CD4-positive, CD25-positive, alpha-beta regulatory T cell (primary cell): ENCODE measurements around the gene SLC35F3. TPM values are rescaled to one million over a fixed set of nuclear protein-coding genes. Genes with fewer than 3 reads are reported as not detected.
A peak's percentile ranks its signal among the peaks of the same experiment; 100 is the strongest.

Source experiments
- ATAC-seq, 2 donors: fragments of 150-1000 bp; cut with Tn5 transposase; one replicate each; pipeline ENCODE4 v1.10.0; 2021; ENCODE audit warnings: low read depth in 2 of 2, moderate number of reproducible peaks in 2 of 2, moderate library complexity in 1 of 2
- DNase-seq, 3 donors: peaks; one replicate each; pipeline versions ENCODE4 v3.0.0 to v3.0.0-alpha.2; 2012 to 2022; ENCODE audit warnings: mixed read lengths in 1 of 3
- H3K27ac ChIP-seq: one replicate; pipeline ENCODE4 v1.7.0; 2013; ENCODE audit warnings: mild to moderate bottlenecking, low read length; ENCODE audit not compliant: insufficient read depth, poor library complexity, severe bottlenecking
- H3K27me3 ChIP-seq: one replicate; pipeline ENCODE4 v1.7.0; 2013; ENCODE audit warnings: low read length; ENCODE audit not compliant: control insufficient read depth, insufficient read depth
- H3K36me3 ChIP-seq: one replicate; pipeline ENCODE4 v1.7.0; 2013; ENCODE audit warnings: mild to moderate bottlenecking, low read length, moderate library complexity; ENCODE audit not compliant: control insufficient read depth, insufficient read depth
- H3K4me1 ChIP-seq: 2 replicates; pipeline ENCODE4 v1.7.0; 2013; ENCODE audit warnings: mild to moderate bottlenecking, low read length; ENCODE audit not compliant: insufficient read depth, control insufficient read depth, poor library complexity, severe bottlenecking
- H3K4me3 ChIP-seq: one replicate; pipeline ENCODE4 v1.7.0; 2013; ENCODE audit warnings: low read depth, mild to moderate bottlenecking, low read length, moderate library complexity
- H3K9me3 ChIP-seq, 2 experiments: 1 replicate in 1 of 2; 2 replicates in 1 of 2; pipeline ENCODE4 v1.7.0; 2013; ENCODE audit warnings: low read length in 2 of 2, mild to moderate bottlenecking in 1 of 2, moderate library complexity in 1 of 2; ENCODE audit not compliant: control insufficient read depth in 2 of 2
- H3K27ac Mint-ChIP-seq, 3 donors: one replicate each; pipeline ENCODE4 v1.8.0; 2020 to 2022; ENCODE audit warnings: mild to moderate bottlenecking in 3 of 3, mixed read lengths in 3 of 3, moderate library complexity in 2 of 3
- H3K27me3 Mint-ChIP-seq: one replicate; pipeline ENCODE4 v1.8.0; 2022; ENCODE audit warnings: mild to moderate bottlenecking, mixed read lengths
- H3K36me3 Mint-ChIP-seq: one replicate; pipeline ENCODE4 v1.8.0; 2020; ENCODE audit warnings: mixed read lengths
- H3K4me1 Mint-ChIP-seq, 4 donors: one replicate each; pipeline ENCODE4 v1.8.0; 2020 to 2022; ENCODE audit warnings: mixed read lengths in 4 of 4, mild to moderate bottlenecking in 1 of 4
- H3K4me3 Mint-ChIP-seq, 4 donors: one replicate each; pipeline ENCODE4 v1.8.0; 2020 to 2022; ENCODE audit warnings: mild to moderate bottlenecking in 4 of 4, mixed read lengths in 4 of 4, moderate library complexity in 3 of 4
- H3K9me3 Mint-ChIP-seq, 7 donors: one replicate each; pipeline ENCODE4 v1.8.0; 2020 to 2022; ENCODE audit warnings: mixed read lengths in 7 of 7, mild to moderate bottlenecking in 3 of 7, moderate library complexity in 2 of 7
- polyA plus RNA-seq, 4 donors: library from polyadenylated mRNA; unstranded; fragments of 300-500 nt; fragmentation: Illumina TruSeq; gene quantifications; one replicate each; pipeline ENCODE4 v1.2.3, GENCODE V29; 2021
- total RNA-seq: library from RNA; stranded (reverse); gene quantifications from one replicate; pipeline ENCODE4 v1.2.3, GENCODE V29; 2022

SLC35F3 gene
- total and polyA plus RNA-seq, 5 donors from 2014 or later, result 0.35 to 1.4 (median 1.3) TPM

GRCh38 chr1:234262754-234263105, 358.3 kb downstream of the SLC35F3 start:
- Mint-ChIP-seq H3K27ac (peak overlapping the region in 1 of 3 donors; percentile 21), H3K36me3 (no peaks in the 10 kb centered on the region), H3K4me3 (no peak overlapping the region), H3K9me3 (peaks cover 0 to 5% (median 0%) of the 10 kb centered on the region in 7 donors), H3K4me1 (peaks cover 8 to 18% (median 11%) of the 10 kb centered on the region in 4 donors), H3K27me3 (no peaks in the 10 kb centered on the region)
- no peak for DNase-seq
- Histone ChIP-seq H3K36me3 (no peaks in the 10 kb centered on the region), H3K4me1 (no peaks in the 10 kb centered on the region), H3K4me3 (no peak overlapping the region), H3K27ac (no peak overlapping the region), H3K27me3 (no peaks in the 10 kb centered on the region), H3K9me3 (no peaks in the 10 kb centered on the region)
- no peak for ATAC-seq

- Histone ChIP-seq H3K9me3 (no peaks in the 10 kb centered on the region), H3K4me1 (no peaks in the 10 kb centered on the region), H3K4me3 (no peak overlapping the region), H3K27me3 (no peaks in the 10 kb centered on the region), H3K36me3 (no peaks in the 10 kb centered on the region), H3K27ac (no peak overlapping the region)
- Mint-ChIP-seq H3K4me3 (peak overlapping the region in 1 of 4 donors; percentile 15), H3K27ac (no peak overlapping the region), H3K4me1 (peaks cover 8 to 17% (median 11%) of the 10 kb centered on the region in 4 donors), H3K36me3 (no peaks in the 10 kb centered on the region), H3K9me3 (peaks cover 0 to 2% (median 0%) of the 10 kb centered on the region in 7 donors), H3K27me3 (no peaks in the 10 kb centered on the region)
- DNase-seq (no peak), ATAC-seq (no peak)
Measured at GRCh38 chr1:234264832-234265231, 360.4 kb downstream of the SLC35F3 start.

- DNase-seq, result no peak
- H3K4me1 Mint-ChIP-seq, result peaks cover 7 to 19% (median 8%) of the 10 kb centered on the region in 4 donors
- H3K9me3 Mint-ChIP-seq, result peaks cover 0 to 2% (median 0%) of the 10 kb centered on the region in 7 donors
- Histone ChIP-seq H3K4me3 (no peak overlapping the region), H3K36me3 (no peaks in the 10 kb centered on the region), H3K27ac (no peak overlapping the region), H3K4me1 (no peaks in the 10 kb centered on the region), H3K27me3 (no peaks in the 10 kb centered on the region), H3K9me3 (no peaks in the 10 kb centered on the region)
- H3K36me3 Mint-ChIP-seq, result no peaks in the 10 kb centered on the region
- H3K27ac Mint-ChIP-seq, result no peak overlapping the region
- H3K4me3 Mint-ChIP-seq, result no peak overlapping the region
- no peak for ATAC-seq
- no peaks in the 10 kb centered on the region for H3K27me3 Mint-ChIP-seq
Measured at GRCh38 chr1:234265321-234265720, 360.8 kb downstream of the SLC35F3 start.

- H3K4me1 Mint-ChIP-seq, result peaks cover 4 to 19% (median 6%) of the 10 kb centered on the region in 4 donors
- H3K27me3 Mint-ChIP-seq, result no peaks in the 10 kb centered on the region
Measured at GRCh38 chr1:234265861-234266260, 361.4 kb downstream of the SLC35F3 start.

GRCh38 chr1:234270093-234270492, 365.6 kb downstream of the SLC35F3 start:
- Histone ChIP-seq H3K9me3 (no peaks in the 10 kb centered on the region), H3K36me3 (no peaks in the 10 kb centered on the region), H3K27ac (no peak overlapping the region), H3K4me3 (no peak overlapping the region), H3K4me1 (no peaks in the 10 kb centered on the region), H3K27me3 (no peaks in the 10 kb centered on the region)
- no peaks in the 10 kb centered on the region for H3K36me3 Mint-ChIP-seq
- ATAC-seq, result no peak
- H3K27ac Mint-ChIP-seq, result peak overlapping the region in 1 of 3 donors; percentile 24
- H3K4me3 Mint-ChIP-seq, result no peak overlapping the region
- peaks cover 0 to 2% (median 0%) of the 10 kb centered on the region in 7 donors for H3K9me3 Mint-ChIP-seq
- DNase-seq, result no peak
- H3K4me1 Mint-ChIP-seq, result peaks cover 7 to 25% (median 20%) of the 10 kb centered on the region in 4 donors
- no peaks in the 10 kb centered on the region for H3K27me3 Mint-ChIP-seq

More at GRCh38 chr1:234265861-234266260, 361.4 kb downstream of the SLC35F3 start:
- Mint-ChIP-seq H3K9me3 (peaks cover 0 to 2% (median 0%) of the 10 kb centered on the region in 7 donors), H3K36me3 (no peaks in the 10 kb centered on the region), H3K4me3 (no peak overlapping the region), H3K27ac (no peak overlapping the region)
- Histone ChIP-seq H3K27me3 (no peaks in the 10 kb centered on the region), H3K4me3 (no peak overlapping the region), H3K27ac (no peak overlapping the region), H3K36me3 (no peaks in the 10 kb centered on the region), H3K9me3 (no peaks in the 10 kb centered on the region), H3K4me1 (no peaks in the 10 kb centered on the region)
- no peak for DNase-seq
- no peak for ATAC-seq

- H3K9me3 Mint-ChIP-seq, result peaks cover 0 to 2% (median 0%) of the 10 kb centered on the region in 7 donors
- no peak overlapping the region for H3K27ac ChIP-seq
- H3K4me1 Mint-ChIP-seq, result peaks cover 7 to 25% (median 20%) of the 10 kb centered on the region in 4 donors
- no peaks in the 10 kb centered on the region for H3K36me3 ChIP-seq
- no peaks in the 10 kb centered on the region for H3K27me3 ChIP-seq
- no peaks in the 10 kb centered on the region for H3K27me3 Mint-ChIP-seq
- no peaks in the 10 kb centered on the region for H3K36me3 Mint-ChIP-seq
- ATAC-seq (no peak), DNase-seq (no peak)
- H3K4me3 Mint-ChIP-seq, result peak overlapping the region; percentile 13 to 67 (median 39)
- H3K9me3 ChIP-seq, result no peaks in the 10 kb centered on the region
- H3K4me1 ChIP-seq, result no peaks in the 10 kb centered on the region
- H3K4me3 ChIP-seq, result peak overlapping the region; percentile 63
- peak overlapping the region; percentile 48 to 79 (median 77) for H3K27ac Mint-ChIP-seq
Measured at GRCh38 chr1:234270581-234271242, 366.2 kb downstream of the SLC35F3 start.

- Histone ChIP-seq H3K4me3 (peak overlapping the region; percentile 63), H3K36me3 (no peaks in the 10 kb centered on the region), H3K4me1 (no peaks in the 10 kb centered on the region), H3K27me3 (no peaks in the 10 kb centered on the region), H3K9me3 (no peaks in the 10 kb centered on the region), H3K27ac (no peak overlapping the region)
- H3K36me3 Mint-ChIP-seq, result no peaks in the 10 kb centered on the region
- no peaks in the 10 kb centered on the region for H3K27me3 Mint-ChIP-seq
- peaks cover 0 to 2% (median 0%) of the 10 kb centered on the region in 7 donors for H3K9me3 Mint-ChIP-seq
- ATAC-seq, result peak; percentile 56 to 61
- H3K4me3 Mint-ChIP-seq, result peak overlapping the region; percentile 13 to 67 (median 39)
- H3K4me1 Mint-ChIP-seq, result peaks cover 7 to 25% (median 18%) of the 10 kb centered on the region in 4 donors
- DNase-seq, result peak in 2 of 3 donors; percentile 2 to 67
- H3K27ac Mint-ChIP-seq, result peak overlapping the region; percentile 48 to 79 (median 77)
Measured at GRCh38 chr1:234271243-234271606, 366.7 kb downstream of the SLC35F3 start.
